Smooth muscle cell (in vitro differentiated cells): Measurements from ENCODE around the gene HBEGF. TPM values are rescaled to one million over a fixed set of nuclear protein-coding genes. Genes with fewer than 3 reads are reported as not detected.

Experiments
- DNase-seq: peaks from one replicate; lab custom pipeline; 2025; ENCODE audit not compliant: unreplicated experiment; lab: John Stamatoyannopoulos, UW
- H2AFZ ChIP-seq: fragments of 200-600 bp; sonication (generic); 2 replicates; pipeline ENCODE4 v1.6.0; 2016; ENCODE audit warnings: antibody characterized with exemption, low read depth, mild to moderate bottlenecking
- H3F3A ChIP-seq: fragments of 200-600 bp; sonication (generic); 2 replicates; pipeline ENCODE4 v1.6.0; 2017; ENCODE audit warnings: antibody characterized with exemption, low read depth
- H3K27ac ChIP-seq: fragments of 200-600 bp; sonication (generic); 2 replicates; pipeline ENCODE4 v1.5.1; 2016; ENCODE audit warnings: low read depth, mild to moderate bottlenecking
- H3K27me3 ChIP-seq: fragments of 200-600 bp; sonication (generic); 2 replicates; pipeline ENCODE4 v1.6.1; 2016; ENCODE audit warnings: low read depth, mild to moderate bottlenecking
- H3K36me3 ChIP-seq: fragments of 200-600 bp; sonication (generic); 2 replicates; pipeline ENCODE4 v1.5.1; 2016; ENCODE audit warnings: low read depth
- H3K4me1 ChIP-seq: fragments of 200-600 bp; sonication (generic); 2 replicates; pipeline ENCODE4 v1.5.1; 2016; ENCODE audit warnings: low read depth
- H3K4me2 ChIP-seq: fragments of 200-600 bp; sonication (generic); 2 replicates; pipeline ENCODE4 v1.6.0; 2016; ENCODE audit warnings: mild to moderate bottlenecking
- H3K4me3 ChIP-seq: fragments of 200-600 bp; sonication (generic); 2 replicates; pipeline ENCODE4 v1.5.1; 2016; ENCODE audit warnings: mild to moderate bottlenecking
- H3K79me2 ChIP-seq: fragments of 200-600 bp; sonication (generic); 2 replicates; pipeline ENCODE4 v1.6.0; 2016; ENCODE audit warnings: low read depth, mild to moderate bottlenecking
- H3K9ac ChIP-seq: fragments of 200-600 bp; sonication (generic); 2 replicates; pipeline ENCODE4 v1.6.0; 2016; ENCODE audit warnings: low read depth
- H3K9me3 ChIP-seq: fragments of 200-600 bp; sonication (generic); replicated peaks from 2 replicates; pipeline ENCODE4 v1.5.1; 2016; ENCODE audit warnings: low read depth
- H4K20me1 ChIP-seq: fragments of 200-600 bp; sonication (generic); 2 replicates; pipeline ENCODE4 v1.6.0; 2016; ENCODE audit warnings: low read depth
- CTCF ChIP-seq: fragments of 200-600 bp; sonication (generic); IDR thresholded peaks from 2 replicates; pipeline ENCODE4 v1.5.1; 2017; ENCODE audit warnings: borderline replicate concordance, mild to moderate bottlenecking, antibody characterized with exemption; ENCODE audit not compliant: insufficient read depth, poor library complexity, severe bottlenecking
- WGBS: methylation state at CpG from one replicate; pipeline ENCODE4 v1.1.7; 2016; ENCODE audit warnings: low lambda C conversion rate; 5-methylcytosine and 5-hydroxymethylcytosine counted together
- polyA plus RNA-seq: library from polyadenylated mRNA; unstranded; fragments of >200 nt; fragmentation: Nextera tagmentation; extraction: Ambion mirVana; gene quantifications from 2 replicates; pipeline ENCODE4 v1.2.1, GENCODE V29; 2016
- total RNA-seq: library from RNA; depleted of rRNA; stranded (reverse); fragments of >200 nt; gene quantifications from 2 replicates; pipeline ENCODE4 v1.2.3, GENCODE V29; 2014

HBEGF gene
- total and polyA plus RNA-seq, 2 experiments from 2014 or later: 36.7 to 37.1 TPM

GRCh38 chr5:140339636-140340035, 6.8 kb downstream of the HBEGF start:
- Histone ChIP-seq H3K27ac (peak overlapping the region; percentile 40), H3F3A (peaks cover 6% of the 10 kb centered on the region), H3K4me2 (no peak overlapping the region), H3K4me3 (no peak overlapping the region), H3K36me3 (peaks cover 10% of the 10 kb centered on the region), H3K9ac (no peak overlapping the region), H2AFZ (no peak overlapping the region), H4K20me1 (peaks cover 44% of the 10 kb centered on the region), H3K9me3 (no peaks in the 10 kb centered on the region), H3K79me2 (peaks cover 37% of the 10 kb centered on the region), H3K4me1 (no peaks in the 10 kb centered on the region), H3K27me3 (no peaks in the 10 kb centered on the region)
- 77% methylated on average over 4 of the region's 4 CpGs for WGBS
- no peak for DNase-seq
- no peak for TF ChIP-seq CTCF

- Histone ChIP-seq H4K20me1 (peaks cover 38% of the 10 kb centered on the region), H3K4me1 (no peaks in the 10 kb centered on the region), H3K27ac (peak overlapping the region; percentile 20), H3K9me3 (no peaks in the 10 kb centered on the region), H3K9ac (no peak overlapping the region), H3K4me3 (no peak overlapping the region), H3K79me2 (peaks cover 30% of the 10 kb centered on the region), H3K36me3 (peaks cover 17% of the 10 kb centered on the region), H3F3A (peaks cover 6% of the 10 kb centered on the region), H3K4me2 (no peak overlapping the region), H3K27me3 (no peaks in the 10 kb centered on the region), H2AFZ (no peak overlapping the region)
- no peak for TF ChIP-seq CTCF
- 88% methylated on average over 2 of the region's 2 CpGs for WGBS
- DNase-seq: no peak
Measured at GRCh38 chr5:140338908-140339307, 7.5 kb downstream of the HBEGF start.

GRCh38 chr5:140338336-140338735, 8.1 kb downstream of the HBEGF start:
- Histone ChIP-seq H3K9me3 (no peaks in the 10 kb centered on the region), H4K20me1 (peaks cover 32% of the 10 kb centered on the region), H3K9ac (no peak overlapping the region), H3K4me1 (no peaks in the 10 kb centered on the region), H2AFZ (no peak overlapping the region), H3K27me3 (no peaks in the 10 kb centered on the region), H3K27ac (peak overlapping the region; percentile 52), H3F3A (peaks cover 6% of the 10 kb centered on the region), H3K36me3 (peaks cover 17% of the 10 kb centered on the region), H3K4me2 (no peak overlapping the region), H3K4me3 (no peak overlapping the region), H3K79me2 (peaks cover 26% of the 10 kb centered on the region)
- no peak for DNase-seq
- WGBS: 52% methylated on average over 3 of the region's 3 CpGs
- TF ChIP-seq CTCF: no peak

GRCh38 chr5:140337880-140338279, 8.5 kb downstream of the HBEGF start:
- 86% methylated on average over 1 of the region's 1 CpG for WGBS
- Histone ChIP-seq H3K36me3 (peaks cover 21% of the 10 kb centered on the region), H3K9me3 (no peaks in the 10 kb centered on the region), H3K4me2 (no peak overlapping the region), H3K27ac (peak overlapping the region; percentile 52), H4K20me1 (peaks cover 27% of the 10 kb centered on the region), H3K4me3 (no peak overlapping the region), H3F3A (peaks cover 6% of the 10 kb centered on the region), H3K9ac (no peak overlapping the region), H3K27me3 (no peaks in the 10 kb centered on the region), H3K4me1 (no peaks in the 10 kb centered on the region), H3K79me2 (peaks cover 22% of the 10 kb centered on the region), H2AFZ (no peak overlapping the region)
- no peak for DNase-seq
- TF ChIP-seq CTCF: no peak
